HG03045 (cell line): ENCODE results near the gene KRI1.
A peak's percentile ranks its signal among the peaks of the same experiment; 100 is the strongest.
"Not testable (repeated sequence)": the region's sequence is repeated elsewhere in the genome, so short reads cannot be mapped to it uniquely, and the experiment has no call there.

ENCODE experiments used
- ATAC-seq: cut with Tn5 transposase; IDR thresholded peaks from one replicate; pipeline ENCODE4 v1.9.1; 2021; ENCODE audit warnings: mild to moderate bottlenecking, moderate library complexity; ENCODE audit not compliant: unreplicated experiment

Gene KRI1

GRCh38 chr19:10575011-10575716 is 9.4 kb upstream of the KRI1 start:
- no peak for ATAC-seq

DNA sequence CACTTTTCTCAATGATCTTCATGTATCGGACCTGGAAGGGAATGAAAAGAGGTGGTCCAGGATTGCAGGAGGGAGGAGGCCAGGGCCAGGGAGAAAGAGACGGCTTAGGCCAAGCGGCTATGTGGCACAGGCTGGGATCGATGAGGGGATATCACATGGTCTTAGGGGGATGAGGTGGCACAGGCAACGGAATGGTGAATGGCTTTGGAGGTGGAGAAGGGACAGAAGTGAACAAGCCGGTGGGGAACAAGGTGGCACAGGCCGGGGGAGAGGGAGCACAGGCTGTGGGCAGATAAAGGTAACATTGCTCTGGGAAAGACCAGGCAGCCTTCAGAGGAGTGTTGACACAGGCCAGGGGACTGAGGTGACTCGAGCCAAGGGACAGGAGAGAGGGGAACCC is 8.7 kb upstream of the KRI1 start:
- ATAC-seq: no peak

- ATAC-seq: not testable (repeated sequence)
Measured at GRCh38 chr19:10573793-10574192, 8.0 kb upstream of the KRI1 start.

- peak; percentile 72 for ATAC-seq
Measured at GRCh38 chr19:10568826-10569651, 3.2 kb upstream of the KRI1 start, which contains the start of gene CDKN2D. CDKN2D (minus strand) TSS chr19:10568979; CDS start chr19:10568653, 326 bp downstream.

GRCh38 chr19:10568062-10568825 is 2.4 kb upstream of the KRI1 start:
- ATAC-seq: no peak

GRCh38 chr19:10567656-10568055 is 1.8 kb upstream of the KRI1 start:
- no peak for ATAC-seq

GRCh38 chr19:10566658-10567410 is 1.0 kb upstream of the KRI1 start:
- no peak for ATAC-seq

DNA sequence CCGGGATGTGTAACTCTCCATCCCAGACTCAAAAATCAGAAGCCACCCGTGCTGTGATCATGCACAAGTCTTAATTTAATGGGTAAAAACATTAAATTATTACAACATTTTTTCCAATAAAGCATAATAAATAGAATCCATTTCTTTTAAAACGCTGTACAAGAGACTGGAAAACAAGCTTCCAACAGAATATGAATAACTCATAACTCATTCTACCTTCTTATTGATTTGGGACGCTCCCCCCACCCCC is 523 bp upstream of the KRI1 start:
- ATAC-seq: no peak

GRCh38 chr19:10565028-10565566 is 713 bp downstream of the KRI1 start:
- no peak for ATAC-seq

GRCh38 chr19:10562609-10563008 is 3.2 kb downstream of the KRI1 start:
- ATAC-seq: no peak

DNA sequence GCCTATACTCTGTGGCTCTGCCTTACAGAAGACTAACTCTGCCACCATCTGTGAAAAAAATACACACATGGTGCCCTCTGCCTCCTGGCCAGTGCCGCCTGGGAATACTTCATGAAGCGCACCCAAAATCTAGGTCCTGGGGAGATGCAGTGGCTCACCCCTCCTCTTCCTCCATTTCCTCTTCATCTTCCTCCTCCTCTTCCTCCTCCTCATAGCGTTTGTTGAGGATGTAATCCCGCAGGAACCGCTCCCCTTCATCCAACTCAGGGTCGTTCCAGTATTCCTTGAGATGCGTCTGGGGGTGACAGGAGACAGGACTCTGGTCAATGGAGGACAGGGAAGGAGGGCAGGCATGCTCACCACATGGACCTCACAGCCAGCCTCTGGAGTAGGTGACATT is 5.7 kb downstream of the KRI1 start:
- ATAC-seq: no peak

GRCh38 chr19:10557603-10558197 is 8.1 kb downstream of the KRI1 start:
- ATAC-seq: no peak

GRCh38 chr19:10555610-10555973 is 10.2 kb downstream of the KRI1 start:
- no peak for ATAC-seq

DNA sequence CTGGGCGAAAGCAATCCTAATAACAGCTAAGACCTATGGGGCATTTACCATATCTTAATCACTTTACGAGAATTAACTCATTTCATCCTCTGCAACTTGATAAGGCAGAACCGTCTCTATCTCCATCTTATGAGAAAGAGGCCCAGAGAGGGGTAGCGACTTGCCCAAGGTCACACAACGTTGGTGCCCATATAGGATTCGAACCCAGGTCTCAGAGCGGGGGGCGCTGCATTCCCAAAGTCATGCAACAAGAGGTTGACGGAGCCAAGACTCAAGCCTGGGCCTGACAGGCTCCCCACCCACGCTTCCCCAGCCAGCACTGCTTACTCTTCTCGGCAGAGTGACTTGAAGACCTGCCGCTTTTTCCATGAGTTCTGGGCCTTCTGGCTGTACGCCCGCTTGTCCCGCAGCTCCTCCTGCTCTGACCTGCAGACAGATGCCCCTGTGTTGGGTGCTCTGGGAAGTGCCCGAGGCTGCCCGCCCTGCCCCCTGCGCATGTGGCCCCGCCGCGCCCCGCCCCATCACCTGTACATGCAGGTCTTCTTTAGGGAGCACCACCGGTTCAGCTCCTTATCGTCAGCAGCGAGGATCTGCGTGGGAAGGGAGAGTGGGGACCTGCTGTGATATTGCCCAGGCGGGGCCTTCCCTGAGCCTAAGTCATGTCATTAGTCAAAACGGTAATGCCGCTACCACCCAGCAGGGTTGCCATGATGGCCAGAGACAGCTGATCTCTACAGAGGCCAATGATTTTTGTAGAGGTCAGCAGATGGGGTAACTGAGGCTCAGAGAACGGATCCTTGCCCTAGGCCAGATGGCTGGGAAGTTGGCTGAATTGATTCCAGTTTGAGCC is 10.8 kb downstream of the KRI1 start:
- no peak for ATAC-seq

DNA sequence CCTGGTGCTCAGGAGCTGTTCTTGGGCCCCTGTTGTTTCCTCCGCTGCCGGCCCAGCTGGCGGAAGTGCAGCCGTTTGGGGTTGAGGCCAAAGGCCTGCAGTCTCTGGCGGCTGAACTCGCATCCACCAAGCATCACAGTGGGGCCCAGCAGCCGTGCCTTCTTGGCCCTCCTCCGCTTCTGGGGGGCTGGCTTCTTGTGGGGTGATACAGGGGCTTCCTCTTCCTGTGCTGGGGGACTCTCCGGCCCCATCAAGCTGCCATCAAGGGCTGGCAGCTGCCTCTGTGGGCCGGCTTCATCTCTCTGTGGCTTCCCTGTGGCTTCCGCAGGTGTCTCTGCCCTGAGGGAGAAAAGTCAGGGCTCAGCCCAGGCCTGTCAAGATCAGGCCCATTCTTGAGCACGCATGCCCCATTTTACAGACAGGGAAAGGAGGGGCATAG is 11.8 kb downstream of the KRI1 start:
- ATAC-seq: no peak

DNA sequence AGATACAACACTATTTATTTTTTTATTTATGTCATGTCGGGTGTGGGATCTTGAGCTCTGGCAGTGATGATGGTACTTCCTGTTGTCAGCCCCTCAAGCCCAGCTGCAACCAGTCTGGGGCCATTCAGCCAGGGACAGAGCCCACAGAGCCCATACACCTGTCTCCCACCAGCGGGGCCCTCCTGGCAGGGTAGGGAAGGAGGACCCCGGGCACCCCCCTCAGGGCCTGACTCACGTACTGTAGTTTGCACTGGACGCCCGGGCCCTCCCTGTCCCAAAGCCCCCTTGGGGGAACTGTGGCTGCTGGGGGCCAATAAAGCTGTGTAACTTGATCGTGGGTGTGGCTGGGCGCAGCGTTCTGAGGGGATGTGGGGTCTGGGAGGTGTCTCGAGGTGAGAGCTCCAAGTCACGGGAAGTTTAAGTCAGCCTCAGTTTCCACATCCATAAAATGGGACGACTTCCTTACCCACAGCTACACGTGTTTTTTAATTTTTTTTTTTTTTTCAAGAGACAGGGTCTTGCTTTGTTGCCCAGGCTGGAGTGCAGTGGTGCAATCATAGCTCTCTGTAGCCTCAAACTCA is 12.6 kb downstream of the KRI1 start:
- no peak for ATAC-seq

DNA sequence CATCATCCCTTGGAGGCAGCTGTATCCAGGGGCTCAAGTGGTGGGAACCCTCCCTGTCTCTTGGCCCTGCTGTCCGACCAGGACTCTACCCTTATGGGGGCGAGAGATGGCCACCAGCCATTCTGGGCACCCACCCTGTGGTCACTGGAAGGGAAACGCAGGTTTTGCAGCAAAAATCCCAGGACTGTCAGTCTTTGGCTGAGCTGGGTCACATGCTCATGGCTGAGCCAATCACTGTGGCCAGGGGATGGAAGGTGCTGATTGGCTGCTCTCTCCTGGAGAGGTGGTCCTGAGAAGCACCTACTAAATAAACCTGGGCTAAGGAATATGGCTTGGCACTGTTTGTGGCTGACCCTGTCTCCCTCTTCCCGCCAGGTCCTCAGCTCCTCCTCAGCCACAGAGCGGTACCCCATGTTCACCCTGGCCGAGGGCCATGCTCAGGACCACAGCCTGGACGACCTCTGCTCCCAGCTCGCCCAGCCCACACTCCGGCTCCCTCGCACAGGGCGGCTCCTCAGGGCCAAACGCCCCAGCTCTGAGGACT is 13.2 kb downstream of the KRI1 start:
- no peak for ATAC-seq

GRCh38 chr19:10551698-10552301 is 14.0 kb downstream of the KRI1 start:
- no peak for ATAC-seq
